OCI-LY1 (cell line): ENCODE results near the gene HSPB9.

ENCODE experiments used
- EZH2 ChIP-seq: fragments of 200-600 bp; sonication (generic), shearing (Covaris generic); IDR thresholded peaks from 2 replicates; pipeline ENCODE4 v1.8.0; 2017; ENCODE audit warnings: borderline replicate concordance, mixed run types, mild to moderate bottlenecking, antibody characterized with exemption, low read length, moderate library complexity, mixed read lengths
- TF ChIP-seq, protein P1 (sequence below): fragments of 200-600 bp; sonication (generic), shearing (Covaris generic); IDR thresholded peaks from 2 replicates; pipeline ENCODE4 v1.5.1; 2017; ENCODE audit warnings: mild to moderate bottlenecking, antibody characterized with exemption, low read length, moderate library complexity, mixed read lengths

DNA sequence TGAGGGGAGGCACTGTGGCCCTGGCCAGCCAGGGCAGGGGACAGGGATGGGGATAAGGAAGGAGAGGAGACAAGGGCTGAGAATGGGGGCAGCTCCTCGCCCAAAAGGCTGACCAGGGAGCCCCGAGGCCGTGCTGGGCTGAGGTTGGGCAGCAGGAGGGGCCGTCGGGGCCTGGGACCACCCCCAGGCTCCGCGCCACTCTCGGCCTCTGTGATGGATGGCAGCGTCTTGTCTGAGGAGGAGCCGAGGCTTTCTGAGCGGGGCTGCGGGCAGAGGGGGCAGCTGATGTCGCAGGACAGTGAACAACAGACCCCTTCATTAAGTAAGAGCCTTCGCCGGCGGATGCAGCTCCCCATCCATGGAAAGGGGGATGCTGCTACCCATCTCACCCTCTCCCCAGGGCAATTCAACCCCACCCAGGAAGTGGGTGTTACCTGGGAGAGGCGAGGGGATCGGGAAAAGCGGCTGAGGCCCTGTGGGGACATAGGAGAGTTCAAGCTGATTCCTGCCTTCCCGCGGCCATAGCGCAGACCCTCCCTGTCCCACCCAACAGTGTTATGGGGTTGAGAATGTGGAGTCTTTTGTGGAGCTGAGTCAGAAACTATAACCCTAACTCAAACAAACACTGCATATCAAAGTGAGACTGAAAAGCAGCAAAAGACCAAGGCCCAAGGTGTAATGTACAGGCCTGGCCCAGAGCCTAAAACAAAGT, 41.2 kb downstream of the HSPB9 start:
- TF ChIP-seq, protein P1, sequence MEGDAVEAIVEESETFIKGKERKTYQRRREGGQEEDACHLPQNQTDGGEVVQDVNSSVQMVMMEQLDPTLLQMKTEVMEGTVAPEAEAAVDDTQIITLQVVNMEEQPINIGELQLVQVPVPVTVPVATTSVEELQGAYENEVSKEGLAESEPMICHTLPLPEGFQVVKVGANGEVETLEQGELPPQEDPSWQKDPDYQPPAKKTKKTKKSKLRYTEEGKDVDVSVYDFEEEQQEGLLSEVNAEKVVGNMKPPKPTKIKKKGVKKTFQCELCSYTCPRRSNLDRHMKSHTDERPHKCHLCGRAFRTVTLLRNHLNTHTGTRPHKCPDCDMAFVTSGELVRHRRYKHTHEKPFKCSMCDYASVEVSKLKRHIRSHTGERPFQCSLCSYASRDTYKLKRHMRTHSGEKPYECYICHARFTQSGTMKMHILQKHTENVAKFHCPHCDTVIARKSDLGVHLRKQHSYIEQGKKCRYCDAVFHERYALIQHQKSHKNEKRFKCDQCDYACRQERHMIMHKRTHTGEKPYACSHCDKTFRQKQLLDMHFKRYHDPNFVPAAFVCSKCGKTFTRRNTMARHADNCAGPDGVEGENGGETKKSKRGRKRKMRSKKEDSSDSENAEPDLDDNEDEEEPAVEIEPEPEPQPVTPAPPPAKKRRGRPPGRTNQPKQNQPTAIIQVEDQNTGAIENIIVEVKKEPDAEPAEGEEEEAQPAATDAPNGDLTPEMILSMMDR: no peak
- TF ChIP-seq EZH2: no peak
